GM12878 (cell line): ENCODE data around the gene SHISAL2B. TPM values are rescaled to one million over a fixed set of nuclear protein-coding genes. Genes with fewer than 3 reads are reported as not detected.

Experiments
- ATAC-seq: fragments of 200-7000 bp; cut with Tn5 transposase; 3 replicates; pipeline ENCODE4 v1.9.1; 2020; ENCODE audit warnings: mild to moderate bottlenecking, moderate library complexity
- BruUV-seq: library from RNA; stranded (reverse); fragments of 400-500 nt; replicated peaks from 2 replicates; lab custom pipeline; 2021; lab: Mats Ljungman, UMichigan
- CTCF ChIA-PET: fragments of 300-600 bp; sonication (Branson Sonifier 250); formaldehyde crosslinking; extraction: SDS; loops from one replicate; lab custom pipeline; 2021; ENCODE audit warnings: inconsistent platforms; lab: Yijun Ruan, JAX
- POLR2A ChIA-PET: fragments of 350-600 bp; formaldehyde crosslinking; extraction: SDS; loops from one replicate; lab custom pipeline; 2021; ENCODE audit warnings: inconsistent platforms; lab: Charles Lee
- RAD21 ChIA-PET: fragments of 300-600 bp; sonication (Branson Sonifier 250); formaldehyde crosslinking; loops from one replicate; lab custom pipeline; 2023; ENCODE audit warnings: antibody characterized with exemption; ENCODE audit not compliant: unreplicated experiment; lab: Charles Lee
- SMC1A ChIA-PET: fragments of 300-600 bp; sonication (Branson Sonifier 250); formaldehyde crosslinking; loops from one replicate; lab custom pipeline; 2023; ENCODE audit not compliant: unreplicated experiment, uncharacterized antibody; lab: Charles Lee
- DNase-seq: peaks from one replicate; pipeline ENCODE4 v3.0.0-alpha.2; 2011; ENCODE audit warnings: low read depth, low spot score
- FAIRE-seq: peaks from 3 replicates; lab custom pipeline; 2011; peaks lifted over from hg19 to GRCh38; lab: Jason Lieb, UNC
- H2AFZ ChIP-seq: 2 replicates; pipeline ENCODE4 v1.6.0; 2011; ENCODE audit warnings: low read depth, low read length, control low read depth; ENCODE audit not compliant: control insufficient read depth
- H3K27ac ChIP-seq: 2 replicates; pipeline ENCODE4 v1.5.1; 2011; ENCODE audit warnings: control low read depth; ENCODE audit not compliant: control insufficient read depth, insufficient read depth
- H3K27me3 ChIP-seq, 2 experiments: replicated peaks in 1 of 2; 2 replicates each; pipeline versions ENCODE4 v1.6.0 to v1.6.1; 2011; ENCODE audit warnings: low read length in 1 of 2; ENCODE audit not compliant: control insufficient read depth in 2 of 2, insufficient read depth in 2 of 2
- H3K36me3 ChIP-seq, 2 experiments: 2 replicates each; pipeline ENCODE4 v1.5.1; 2011; ENCODE audit warnings: low read length in 1 of 2; ENCODE audit not compliant: control insufficient read depth in 2 of 2, insufficient read depth in 2 of 2
- H3K4me1 ChIP-seq: 2 replicates; pipeline ENCODE4 v1.6.1; 2011; ENCODE audit warnings: mild to moderate bottlenecking, low read length, moderate library complexity, mixed read lengths; ENCODE audit not compliant: control insufficient read depth, insufficient read depth
- H3K4me2 ChIP-seq: 2 replicates; pipeline ENCODE4 v1.6.0; 2011; ENCODE audit warnings: control low read depth; ENCODE audit not compliant: control insufficient read depth, insufficient read depth
- H3K4me3 ChIP-seq: fragments of 200-600 bp; sonication (generic); 2 replicates; pipeline ENCODE4 v1.5.1; 2016
- H3K79me2 ChIP-seq: 2 replicates; pipeline ENCODE4 v1.6.0; 2011; ENCODE audit warnings: low read length; ENCODE audit not compliant: control insufficient read depth, insufficient read depth
- H3K9ac ChIP-seq: 2 replicates; pipeline ENCODE4 v1.8.0; 2011; ENCODE audit warnings: low read length, control low read depth, mixed read lengths; ENCODE audit not compliant: control insufficient read depth, insufficient read depth
- H3K9me3 ChIP-seq: replicated peaks from 3 replicates; pipeline ENCODE4 v1.5.1; 2011; ENCODE audit warnings: mild to moderate bottlenecking, low read length; ENCODE audit not compliant: control insufficient read depth, insufficient read depth
- H4K20me1 ChIP-seq: 2 replicates; pipeline ENCODE4 v1.6.0; 2011; ENCODE audit not compliant: control insufficient read depth, insufficient read depth
- CHD4 ChIP-seq: fragments of 200-600 bp; sonication (generic); IDR thresholded peaks from 2 replicates; pipeline ENCODE4 v1.6.1; 2016; ENCODE audit warnings: mild to moderate bottlenecking
- EGR1 ChIP-seq, 2 experiments: IDR thresholded peaks; 1 replicate in 1 of 2; 2 replicates in 1 of 2; pipeline ENCODE4 v1.6.1; 2011 to 2012; ENCODE audit warnings: low read depth in 2 of 2, low read length in 2 of 2, borderline replicate concordance in 1 of 2, mild to moderate bottlenecking in 1 of 2, moderate library complexity in 1 of 2
- EZH2 ChIP-seq: IDR thresholded peaks from 2 replicates; pipeline ENCODE4 v1.6.1; 2012; ENCODE audit warnings: low read depth, mild to moderate bottlenecking, control low read depth, inconsistent platforms, low read length, borderline replicate concordance; ENCODE audit not compliant: control insufficient read depth
- NBN ChIP-seq: fragments of 450-650 bp; IDR thresholded peaks from 2 replicates; pipeline ENCODE4 v1.6.1; 2016
- NFYB ChIP-seq: IDR thresholded peaks from 2 replicates; pipeline ENCODE4 v1.6.1; 2011; ENCODE audit warnings: low read depth, mild to moderate bottlenecking, low read length, improper control_type of control experiment, moderate library complexity; ENCODE audit not compliant: insufficient read depth
- RBBP5 ChIP-seq: fragments of 200-600 bp; sonication (generic); conservative IDR thresholded peaks from 2 replicates; pipeline ENCODE4 v1.6.1; 2016
- RUNX3 ChIP-seq: IDR thresholded peaks from 2 replicates; pipeline ENCODE4 v1.6.1; 2012; ENCODE audit warnings: low read length, inconsistent platforms
- SMARCA5 ChIP-seq: fragments of 450-650 bp; IDR thresholded peaks from 2 replicates; pipeline ENCODE4 v1.6.1; 2017; ENCODE audit warnings: mild to moderate bottlenecking
- ZBED1 ChIP-seq: IDR thresholded peaks from 2 replicates; pipeline ENCODE4 v1.6.1; 2016; ENCODE audit warnings: borderline replicate concordance
- ZBTB33 ChIP-seq: fragments of 450-650 bp; IDR thresholded peaks from 2 replicates; pipeline ENCODE4 v1.6.1; 2017; ENCODE audit warnings: mild to moderate bottlenecking
- ZBTB40 ChIP-seq: fragments of 450-650 bp; IDR thresholded peaks from 2 replicates; pipeline ENCODE4 v1.6.1; 2016; ENCODE audit warnings: mild to moderate bottlenecking, moderate library complexity, borderline replicate concordance
- ZSCAN29 ChIP-seq: fragments of 450-650 bp; IDR thresholded peaks from 2 replicates; pipeline ENCODE4 v1.6.1; 2017; ENCODE audit warnings: mild to moderate bottlenecking, moderate library complexity
- WGBS: methylation state at CpG from one replicate; pipeline ENCODE4 v1.1.6; 2016; ENCODE audit warnings: low lambda C conversion rate; ENCODE audit not compliant: insufficient replicate concordance, insufficient coverage; ENCODE audit errors: missing lambda C conversion rate; 5-methylcytosine and 5-hydroxymethylcytosine counted together
- in situ Hi-C: fragments of 300-500 bp; cut with MboI; formaldehyde crosslinking; loops from 9 replicates; pipeline ENCODE4 v1.14.3; 2018; ENCODE audit warnings: mixed read lengths
- intact Hi-C: fragments of 100-400 bp; cut with micrococcal nuclease; formaldehyde crosslinking; loops from one replicate; pipeline ENCODE4 v1.14.2; 2022; ENCODE audit not compliant: unreplicated experiment
- polyA plus RNA-seq, 11 experiments: library from polyadenylated mRNA; depleted of rRNA in 4 of 11; unstranded in 6 of 11; stranded (reverse) in 5 of 11; fragments of >200 nt; fragmentation: Nextera tagmentation in 4 of 11; fragmentation: Illumina TruSeq in 1 of 11; extraction: Ambion mirVana in 4 of 11; extraction: Trizol in 1 of 11; gene quantifications; 1 replicate in 1 of 11; 2 replicates in 10 of 11; pipeline versions ENCODE4 v1.2.1 to v1.2.3, GENCODE V29; 2011 to 2016; ENCODE audit warnings: inconsistent platforms in 2 of 11, missing spikeins in 2 of 11, low read depth in 1 of 11
- total RNA-seq, 4 experiments: library from RNA; depleted of rRNA in 3 of 4; stranded (reverse); fragments of >200 nt in 3 of 4; fragmentation: Illumina TruSeq in 1 of 4; extraction: Trizol in 1 of 4; gene quantifications; 2 replicates each; pipeline versions ENCODE4 v1.2.1 to v1.2.3, GENCODE V29; 2013 to 2021
- TF ChIP-seq, protein P1 (sequence below): IDR thresholded peaks from 2 replicates; pipeline ENCODE4 v1.6.1; 2012; ENCODE audit warnings: improper control_type of control experiment, low read depth, low read length; ENCODE audit not compliant: insufficient replicate concordance

SHISAL2B gene
- total and polyA plus RNA-seq, 10 of the 15 experiments (the other 5 are each of a cell fraction or from before 2014, with no cell fraction given): not detected

GRCh38 chr5:64707191-64707590 is 16.9 kb downstream of the SHISAL2B start:
- ChIA-PET SMC1A (interaction anchor here (1.4 kb wide), 1 partner anchor 16 kb away, joined by 3 read pairs; no protein-coding TSS in a partner anchor), POLR2A (no interaction called here), CTCF (interaction anchor here (1.1 kb wide), 1 partner anchor 13 kb away, joined by 4 read pairs; no protein-coding TSS in a partner anchor), RAD21 (interaction anchor here (1.5 kb wide), 1 partner anchor 75 kb away, joined by 3 read pairs; no protein-coding TSS in a partner anchor)
- H3K4me1 ChIP-seq: no peaks in the 10 kb centered on the region
- 10% methylated on average over 2 of the region's 2 CpGs for WGBS
- no peaks in the 10 kb centered on the region for H3K79me2 ChIP-seq
- FAIRE-seq (no peak), DNase-seq (no peak), ATAC-seq (no peak)
- TF ChIP-seq ZSCAN29 (no peak), ZBED1 (no peak), CHD4 (no peak), RUNX3 (no peak), EGR1 (IDR thresholded peaks at IDR 0.05; ENCODE audit: borderline replicate concordance in 1 of 2, low read depth in 2 of 2, low read length in 2 of 2) (no peak), SMARCA5 (no peak), RBBP5 (no peak), ZBTB40 (no peak), EZH2 (no peak), NBN (no peak), ZBTB33 (no peak), NFYB (no peak)
- TF ChIP-seq, protein P1, sequence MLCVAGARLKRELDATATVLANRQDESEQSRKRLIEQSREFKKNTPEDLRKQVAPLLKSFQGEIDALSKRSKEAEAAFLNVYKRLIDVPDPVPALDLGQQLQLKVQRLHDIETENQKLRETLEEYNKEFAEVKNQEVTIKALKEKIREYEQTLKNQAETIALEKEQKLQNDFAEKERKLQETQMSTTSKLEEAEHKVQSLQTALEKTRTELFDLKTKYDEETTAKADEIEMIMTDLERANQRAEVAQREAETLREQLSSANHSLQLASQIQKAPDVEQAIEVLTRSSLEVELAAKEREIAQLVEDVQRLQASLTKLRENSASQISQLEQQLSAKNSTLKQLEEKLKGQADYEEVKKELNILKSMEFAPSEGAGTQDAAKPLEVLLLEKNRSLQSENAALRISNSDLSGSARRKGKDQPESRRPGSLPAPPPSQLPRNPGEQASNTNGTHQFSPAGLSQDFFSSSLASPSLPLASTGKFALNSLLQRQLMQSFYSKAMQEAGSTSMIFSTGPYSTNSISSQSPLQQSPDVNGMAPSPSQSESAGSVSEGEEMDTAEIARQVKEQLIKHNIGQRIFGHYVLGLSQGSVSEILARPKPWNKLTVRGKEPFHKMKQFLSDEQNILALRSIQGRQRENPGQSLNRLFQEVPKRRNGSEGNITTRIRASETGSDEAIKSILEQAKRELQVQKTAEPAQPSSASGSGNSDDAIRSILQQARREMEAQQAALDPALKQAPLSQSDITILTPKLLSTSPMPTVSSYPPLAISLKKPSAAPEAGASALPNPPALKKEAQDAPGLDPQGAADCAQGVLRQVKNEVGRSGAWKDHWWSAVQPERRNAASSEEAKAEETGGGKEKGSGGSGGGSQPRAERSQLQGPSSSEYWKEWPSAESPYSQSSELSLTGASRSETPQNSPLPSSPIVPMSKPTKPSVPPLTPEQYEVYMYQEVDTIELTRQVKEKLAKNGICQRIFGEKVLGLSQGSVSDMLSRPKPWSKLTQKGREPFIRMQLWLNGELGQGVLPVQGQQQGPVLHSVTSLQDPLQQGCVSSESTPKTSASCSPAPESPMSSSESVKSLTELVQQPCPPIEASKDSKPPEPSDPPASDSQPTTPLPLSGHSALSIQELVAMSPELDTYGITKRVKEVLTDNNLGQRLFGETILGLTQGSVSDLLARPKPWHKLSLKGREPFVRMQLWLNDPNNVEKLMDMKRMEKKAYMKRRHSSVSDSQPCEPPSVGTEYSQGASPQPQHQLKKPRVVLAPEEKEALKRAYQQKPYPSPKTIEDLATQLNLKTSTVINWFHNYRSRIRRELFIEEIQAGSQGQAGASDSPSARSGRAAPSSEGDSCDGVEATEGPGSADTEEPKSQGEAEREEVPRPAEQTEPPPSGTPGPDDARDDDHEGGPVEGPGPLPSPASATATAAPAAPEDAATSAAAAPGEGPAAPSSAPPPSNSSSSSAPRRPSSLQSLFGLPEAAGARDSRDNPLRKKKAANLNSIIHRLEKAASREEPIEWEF: no peak
- H4K20me1 ChIP-seq: no peaks in the 10 kb centered on the region
- H2AFZ ChIP-seq: no peak overlapping the region
- no peaks in the 10 kb centered on the region for H3K9me3 ChIP-seq
- H3K9ac ChIP-seq: no peak overlapping the region
- no peak overlapping the region for H3K4me2 ChIP-seq
- in situ Hi-C loops (no loop called here), intact Hi-C loops (no loop called here)
- H3K36me3 ChIP-seq: no peaks in the 10 kb centered on the region
- no TSS peak for BruUV-seq
- H3K27ac ChIP-seq: no peak overlapping the region
- no peak overlapping the region for H3K4me3 ChIP-seq
- H3K27me3 ChIP-seq: no peaks in the 10 kb centered on the region
